Thoracic aorta (tissue), 2 donors: ENCODE data around the gene NOS2. TPM values are rescaled to one million over a fixed set of nuclear protein-coding genes. Genes with fewer than 3 reads are reported as not detected.

Experiments
- ATAC-seq: fragments of 150-250 bp; one replicate; pipeline ENCODE4 v1.8.0; 2017; ENCODE audit warnings: low read depth; ENCODE audit not compliant: insufficient number of reproducible peaks, low FRiP score
- DNase-seq: peaks from one replicate; pipeline ENCODE4 v3.0.0-alpha.2; 2020; ENCODE audit warnings: low spot score
- H3K27ac ChIP-seq, 2 donors: fragments of 200-600 bp; sonication (generic); 1 replicate in 1 of 2; 2 replicates in 1 of 2; pipeline ENCODE4 v1.5.1; 2016; ENCODE audit warnings: mild to moderate bottlenecking in 2 of 2, moderate library complexity in 2 of 2
- H3K27me3 ChIP-seq: fragments of 200-600 bp; sonication (generic); replicated peaks from 2 replicates; pipeline ENCODE4 v1.6.0; 2016; ENCODE audit warnings: mild to moderate bottlenecking; ENCODE audit not compliant: insufficient read depth
- H3K36me3 ChIP-seq: fragments of 200-600 bp; sonication (generic); one replicate; pipeline ENCODE4 v1.5.1; 2016
- H3K4me1 ChIP-seq, 2 donors: fragments of 200-600 bp; sonication (generic); 1 replicate in 1 of 2; 2 replicates in 1 of 2; pipeline versions ENCODE4 v1.5.1 to v1.6.0; 2016; ENCODE audit warnings: low read depth in 2 of 2, mild to moderate bottlenecking in 1 of 2; ENCODE audit not compliant: control insufficient read depth in 1 of 2
- H3K4me3 ChIP-seq: fragments of 200-600 bp; sonication (generic); 2 replicates; pipeline ENCODE4 v1.5.1; 2016; ENCODE audit warnings: mild to moderate bottlenecking
- H3K9me3 ChIP-seq: fragments of 200-600 bp; sonication (generic); 2 replicates; pipeline ENCODE4 v1.5.1; 2016
- total RNA-seq, 2 donors: library from RNA; depleted of rRNA; stranded (reverse); fragments of >200 nt; gene quantifications; one replicate each; pipeline versions ENCODE4 v1.1.0 to v1.2.3, GENCODE V29; 2016
- TF ChIP-seq, protein P1 (sequence below): fragments of 200-600 bp; sonication (generic); IDR thresholded peaks from one replicate; pipeline ENCODE4 v1.5.1; 2019; ENCODE audit warnings: antibody characterized with exemption

NOS2 gene
- total RNA-seq, 2 donors from 2014 or later, result not detected

DNA sequence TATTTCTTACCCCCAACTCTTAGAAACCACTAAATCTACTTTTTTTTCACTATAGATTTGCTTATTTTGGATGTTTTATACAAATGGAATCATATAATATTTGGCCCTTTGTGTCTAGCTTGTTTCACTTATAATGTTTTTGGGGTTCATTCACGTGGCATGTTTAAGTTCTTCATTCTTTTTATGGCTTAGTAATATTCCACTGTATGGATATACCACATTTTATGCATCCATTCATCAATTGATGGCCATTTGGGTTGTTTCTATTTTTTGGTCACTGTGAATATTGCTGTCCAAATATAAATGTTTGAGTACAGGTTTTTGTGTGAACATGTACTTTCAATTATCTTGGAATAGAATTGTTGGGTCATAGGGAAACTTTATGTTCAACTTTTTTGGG is 9.2 kb upstream of the NOS2 start:
- TF ChIP-seq, protein P1, sequence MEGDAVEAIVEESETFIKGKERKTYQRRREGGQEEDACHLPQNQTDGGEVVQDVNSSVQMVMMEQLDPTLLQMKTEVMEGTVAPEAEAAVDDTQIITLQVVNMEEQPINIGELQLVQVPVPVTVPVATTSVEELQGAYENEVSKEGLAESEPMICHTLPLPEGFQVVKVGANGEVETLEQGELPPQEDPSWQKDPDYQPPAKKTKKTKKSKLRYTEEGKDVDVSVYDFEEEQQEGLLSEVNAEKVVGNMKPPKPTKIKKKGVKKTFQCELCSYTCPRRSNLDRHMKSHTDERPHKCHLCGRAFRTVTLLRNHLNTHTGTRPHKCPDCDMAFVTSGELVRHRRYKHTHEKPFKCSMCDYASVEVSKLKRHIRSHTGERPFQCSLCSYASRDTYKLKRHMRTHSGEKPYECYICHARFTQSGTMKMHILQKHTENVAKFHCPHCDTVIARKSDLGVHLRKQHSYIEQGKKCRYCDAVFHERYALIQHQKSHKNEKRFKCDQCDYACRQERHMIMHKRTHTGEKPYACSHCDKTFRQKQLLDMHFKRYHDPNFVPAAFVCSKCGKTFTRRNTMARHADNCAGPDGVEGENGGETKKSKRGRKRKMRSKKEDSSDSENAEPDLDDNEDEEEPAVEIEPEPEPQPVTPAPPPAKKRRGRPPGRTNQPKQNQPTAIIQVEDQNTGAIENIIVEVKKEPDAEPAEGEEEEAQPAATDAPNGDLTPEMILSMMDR, result no peak
- Histone ChIP-seq H3K9me3 (no peaks in the 10 kb centered on the region), H3K27ac (no peak overlapping the region), H3K4me1 (peaks cover 5% of the 10 kb centered on the region in 2 donors), H3K36me3 (no peaks in the 10 kb centered on the region), H3K4me3 (no peak overlapping the region), H3K27me3 (no peaks in the 10 kb centered on the region)
- no peak for ATAC-seq
- DNase-seq, result no peak

DNA sequence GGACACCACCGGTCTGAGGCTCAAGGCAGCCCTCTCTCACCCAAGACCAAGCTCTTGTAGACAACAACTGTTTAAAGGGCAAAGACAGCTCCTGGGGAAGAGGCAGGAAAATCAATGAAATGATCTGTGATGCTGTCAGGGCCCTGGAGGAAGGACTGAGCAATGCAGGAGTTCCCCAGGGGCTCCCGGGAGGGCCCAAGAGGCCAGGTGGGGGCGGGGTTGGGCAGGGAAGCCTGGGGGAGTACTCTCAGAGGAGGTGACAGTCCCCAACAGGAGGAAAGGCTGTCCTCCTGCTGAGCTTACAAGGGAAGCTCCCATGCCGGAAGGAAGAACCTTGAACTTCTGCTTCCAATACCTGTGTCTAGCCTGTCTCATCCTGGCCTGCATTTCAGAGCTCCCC is 8.3 kb upstream of the NOS2 start:
- TF ChIP-seq, protein P1, result no peak
- ATAC-seq, result no peak

DNA sequence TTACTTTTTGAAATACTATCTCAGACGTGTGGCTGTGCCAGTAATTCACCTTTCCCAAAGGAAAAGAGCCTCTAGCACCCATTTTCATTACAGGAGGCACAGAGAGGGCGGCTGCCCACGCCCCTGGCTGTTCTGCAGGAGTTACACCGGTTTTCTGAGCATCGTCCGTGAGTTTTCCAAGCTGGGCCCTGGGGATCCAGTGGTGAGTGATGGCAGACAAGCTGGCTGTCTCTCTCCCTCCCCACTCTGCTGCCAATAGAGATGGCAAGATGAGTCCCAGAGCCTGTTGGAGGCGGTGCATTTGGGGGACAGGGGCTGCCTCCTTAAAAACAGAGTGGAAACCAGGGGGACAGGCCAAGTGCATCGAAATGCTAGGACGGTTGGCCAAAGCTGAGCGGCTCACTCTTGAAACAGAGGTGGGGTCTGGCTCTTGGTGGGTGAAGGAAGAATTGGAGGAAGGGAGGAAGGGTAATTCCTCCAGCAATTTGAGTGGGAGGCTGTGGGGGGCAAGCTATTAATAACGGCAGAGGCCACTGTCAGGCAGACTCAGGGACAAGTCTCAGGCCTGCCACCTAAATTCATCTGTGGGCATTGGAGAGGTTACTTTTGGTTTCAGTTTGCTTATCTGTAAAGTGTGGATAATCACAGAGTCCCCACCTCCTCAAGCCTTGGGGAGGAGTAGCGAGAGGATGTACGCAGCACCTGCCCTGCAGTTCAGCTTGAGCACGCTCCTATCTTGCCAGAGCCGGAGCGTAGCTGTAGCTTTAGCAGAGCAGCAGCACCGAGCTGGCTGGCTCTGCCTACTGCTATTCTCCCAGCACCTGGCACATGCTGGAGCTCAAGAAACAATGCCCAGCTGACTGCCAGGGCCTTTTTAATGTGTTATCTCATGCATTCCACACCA is 7.5 kb upstream of the NOS2 start:
- no peak for ATAC-seq
- no peak overlapping the region for H3K4me3 ChIP-seq
- H3K36me3 ChIP-seq, result no peaks in the 10 kb centered on the region
- H3K27ac ChIP-seq, result no peak overlapping the region
- TF ChIP-seq, protein P1, result no peak
- no peaks in the 10 kb centered on the region for H3K27me3 ChIP-seq
- H3K4me1 ChIP-seq, result peaks cover 5% of the 10 kb centered on the region in 2 donors
- no peak for DNase-seq
- no peaks in the 10 kb centered on the region for H3K9me3 ChIP-seq

More for the DNA sequence above, 8.3 kb upstream of the NOS2 start:
- Histone ChIP-seq H3K9me3 (no peaks in the 10 kb centered on the region), H3K27ac (no peak overlapping the region), H3K27me3 (no peaks in the 10 kb centered on the region), H3K4me1 (peaks cover 5% of the 10 kb centered on the region in 2 donors), H3K4me3 (no peak overlapping the region), H3K36me3 (no peaks in the 10 kb centered on the region)
- no peak for DNase-seq

DNA sequence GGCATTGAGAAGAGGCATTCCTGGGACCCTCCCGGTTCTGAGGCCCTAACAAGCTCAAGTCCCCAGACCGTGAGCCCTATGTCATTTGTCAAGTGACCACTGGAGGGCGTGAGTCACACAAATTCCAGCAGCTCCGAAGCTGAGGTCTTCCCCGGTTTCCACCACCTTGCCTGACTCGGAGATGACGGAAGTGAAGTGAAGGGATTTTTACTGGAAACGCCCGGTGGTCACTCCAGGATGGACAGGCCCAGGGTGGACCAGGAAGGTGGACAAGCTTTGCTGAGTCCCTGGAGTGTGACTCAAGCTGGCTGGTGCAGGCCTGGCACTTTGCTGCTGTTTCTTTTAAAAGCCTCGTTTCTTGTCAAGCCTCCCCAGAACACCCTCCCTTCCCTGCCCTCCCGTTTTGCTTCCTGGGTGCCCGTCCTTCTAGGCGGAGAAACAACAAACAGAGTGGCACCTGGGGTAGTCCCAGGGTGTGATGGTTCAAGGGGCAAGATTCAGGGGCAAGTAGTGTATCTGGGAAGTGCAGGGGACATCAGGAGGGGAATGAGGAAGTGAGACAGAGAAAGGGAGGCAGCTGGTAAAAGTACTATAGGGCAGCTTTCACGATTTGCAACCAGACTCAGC is 5.3 kb upstream of the NOS2 start:
- Histone ChIP-seq H3K4me1 (peaks cover 5% of the 10 kb centered on the region in 2 donors), H3K4me3 (peak overlapping the region; percentile 63), H3K27me3 (no peaks in the 10 kb centered on the region), H3K27ac (peak overlapping the region; percentile 49 to 57), H3K36me3 (no peaks in the 10 kb centered on the region), H3K9me3 (no peaks in the 10 kb centered on the region)
- TF ChIP-seq, protein P1, result peak; percentile 84
- ATAC-seq, result peak; percentile 69
- DNase-seq, result peak; percentile 64

DNA sequence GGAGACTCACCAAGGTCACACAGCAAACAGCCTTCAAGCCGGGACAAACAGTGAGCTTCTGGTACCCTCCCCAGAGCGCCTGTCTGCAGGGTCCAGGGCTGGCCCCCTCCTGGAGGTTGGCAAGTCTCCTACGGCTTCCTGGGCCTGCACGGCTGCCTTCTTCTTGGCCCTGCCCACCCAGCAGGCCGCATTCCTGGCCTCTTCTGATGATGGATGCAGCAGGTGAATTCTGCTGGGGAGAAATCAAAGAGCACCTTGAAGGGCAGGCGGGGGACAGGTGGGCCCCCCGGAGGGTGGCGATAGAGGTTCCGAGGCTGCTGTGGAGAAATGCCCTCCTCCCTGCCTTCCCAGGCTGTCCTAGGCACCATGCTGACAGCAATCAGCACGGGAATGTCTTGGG is 3.8 kb upstream of the NOS2 start:
- Histone ChIP-seq H3K4me1 (peaks cover 5% of the 10 kb centered on the region in 2 donors), H3K27me3 (no peaks in the 10 kb centered on the region), H3K9me3 (no peaks in the 10 kb centered on the region), H3K27ac (no peak overlapping the region), H3K4me3 (no peak overlapping the region), H3K36me3 (no peaks in the 10 kb centered on the region)
- TF ChIP-seq, protein P1, result no peak
- no peak for DNase-seq
- ATAC-seq, result no peak
